ENCODE measurements around the gene KIF9. TPM values are rescaled to one million over a fixed set of nuclear protein-coding genes. Genes with fewer than 3 reads are reported as not detected.

Gene KIF9
- total RNA-seq, 2 experiments from 2014 or later = 8.3 to 8.8 TPM

DNA sequence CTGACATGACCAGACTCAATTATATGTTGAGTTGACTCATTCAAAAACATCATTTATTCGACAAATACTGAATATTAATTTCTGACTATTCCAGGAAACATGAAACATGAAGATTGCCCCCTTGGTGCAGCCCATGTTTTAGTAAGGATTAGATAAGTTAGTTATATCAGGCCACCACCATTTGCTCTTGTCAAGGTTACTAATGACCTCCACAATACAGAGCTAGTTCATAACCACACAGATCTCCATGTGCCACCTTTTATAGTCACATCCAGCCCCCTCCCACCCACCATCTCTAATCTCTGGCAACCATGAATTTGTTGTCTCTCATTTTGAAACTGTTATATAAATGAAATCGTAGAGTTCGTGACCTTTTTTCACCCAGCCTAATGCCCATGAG is 15.8 kb upstream of the KIF9 start:
- Mint-ChIP-seq H3K27me3 (no peaks in the 10 kb centered on the region), H3K9me3 (no peaks in the 10 kb centered on the region), H3K4me1 (ENCODE audit: low read depth) (peaks cover 38% of the 10 kb centered on the region), H3K36me3 (ENCODE audit: low read depth) (peaks cover 30% of the 10 kb centered on the region), H3K27ac (no peak overlapping the region), H3K4me3 (no peak overlapping the region)
- intact Hi-C loops (cut with micrococcal nuclease) = no loop called here
- ChIA-PET POLR2A (interaction anchor here (1.0 kb wide), 1 partner anchor 11 kb away, joined by 3 read pairs; no protein-coding TSS in a partner anchor), CTCF (interaction anchor here (1.3 to 1.5 kb wide), 2 partner anchors 8 to 26 kb away, joined by 4 read pairs; no protein-coding TSS in a partner anchor)
- no peak for DNase-seq
- no peak for ATAC-seq
- TF ChIP-seq, protein P1, sequence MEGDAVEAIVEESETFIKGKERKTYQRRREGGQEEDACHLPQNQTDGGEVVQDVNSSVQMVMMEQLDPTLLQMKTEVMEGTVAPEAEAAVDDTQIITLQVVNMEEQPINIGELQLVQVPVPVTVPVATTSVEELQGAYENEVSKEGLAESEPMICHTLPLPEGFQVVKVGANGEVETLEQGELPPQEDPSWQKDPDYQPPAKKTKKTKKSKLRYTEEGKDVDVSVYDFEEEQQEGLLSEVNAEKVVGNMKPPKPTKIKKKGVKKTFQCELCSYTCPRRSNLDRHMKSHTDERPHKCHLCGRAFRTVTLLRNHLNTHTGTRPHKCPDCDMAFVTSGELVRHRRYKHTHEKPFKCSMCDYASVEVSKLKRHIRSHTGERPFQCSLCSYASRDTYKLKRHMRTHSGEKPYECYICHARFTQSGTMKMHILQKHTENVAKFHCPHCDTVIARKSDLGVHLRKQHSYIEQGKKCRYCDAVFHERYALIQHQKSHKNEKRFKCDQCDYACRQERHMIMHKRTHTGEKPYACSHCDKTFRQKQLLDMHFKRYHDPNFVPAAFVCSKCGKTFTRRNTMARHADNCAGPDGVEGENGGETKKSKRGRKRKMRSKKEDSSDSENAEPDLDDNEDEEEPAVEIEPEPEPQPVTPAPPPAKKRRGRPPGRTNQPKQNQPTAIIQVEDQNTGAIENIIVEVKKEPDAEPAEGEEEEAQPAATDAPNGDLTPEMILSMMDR (IDR thresholded peaks at IDR 0.05) = no peak

DNA sequence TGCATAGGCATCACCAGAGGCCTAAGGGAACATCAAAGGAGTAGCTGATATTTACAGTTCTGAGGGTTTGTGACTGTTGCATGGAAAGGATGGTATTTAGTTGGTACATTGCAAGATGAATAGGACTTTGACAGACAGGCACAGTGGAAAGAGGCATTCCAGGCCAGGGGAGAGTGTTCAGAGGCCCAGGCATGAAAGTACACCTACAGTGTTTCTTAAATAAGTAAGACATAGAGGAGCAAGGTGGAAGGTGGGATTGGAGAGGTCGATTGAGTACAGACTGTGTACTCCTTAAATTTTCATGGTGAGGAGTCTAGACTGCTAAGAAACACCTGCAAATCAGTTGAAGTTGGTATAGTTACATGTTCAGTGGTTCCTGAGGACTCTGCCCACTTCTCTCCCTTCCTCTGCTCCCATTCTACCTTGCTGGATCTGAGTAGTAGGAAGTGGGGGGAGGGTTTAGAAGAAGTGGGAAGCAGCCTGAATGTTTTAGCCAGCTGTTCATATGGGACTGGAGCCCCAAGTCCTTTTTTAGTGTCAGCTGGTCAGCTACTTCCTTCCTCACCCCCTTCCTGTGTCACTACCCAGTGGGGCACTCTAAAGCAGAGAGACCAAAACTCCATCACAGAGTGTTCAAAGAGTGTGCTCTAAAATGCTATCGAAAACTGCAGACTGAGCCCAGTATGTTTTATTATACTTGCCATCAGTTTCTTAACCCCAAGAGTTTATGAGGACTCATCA is 14.1 kb upstream of the KIF9 start:
- Mint-ChIP-seq H3K36me3 (ENCODE audit: low read depth) (peaks cover 19% of the 10 kb centered on the region), H3K9me3 (no peaks in the 10 kb centered on the region), H3K4me1 (ENCODE audit: low read depth) (peaks cover 33% of the 10 kb centered on the region), H3K27me3 (no peaks in the 10 kb centered on the region), H3K4me3 (no peak overlapping the region), H3K27ac (no peak overlapping the region)
- TF ChIP-seq, protein P1 (IDR thresholded peaks at IDR 0.05) = no peak
- ChIA-PET POLR2A (interaction anchor here (1.6 kb wide), 1 partner anchor 13 kb away, joined by 6 read pairs; the partner anchor contains the start of gene KLHL18), CTCF (interaction anchor here (1.3 kb wide), 1 partner anchor 8 kb away, joined by 4 read pairs; no protein-coding TSS in a partner anchor)
- DNase-seq (no peak), ATAC-seq (no peak)
- intact Hi-C loops (cut with micrococcal nuclease) = no loop called here

DNA sequence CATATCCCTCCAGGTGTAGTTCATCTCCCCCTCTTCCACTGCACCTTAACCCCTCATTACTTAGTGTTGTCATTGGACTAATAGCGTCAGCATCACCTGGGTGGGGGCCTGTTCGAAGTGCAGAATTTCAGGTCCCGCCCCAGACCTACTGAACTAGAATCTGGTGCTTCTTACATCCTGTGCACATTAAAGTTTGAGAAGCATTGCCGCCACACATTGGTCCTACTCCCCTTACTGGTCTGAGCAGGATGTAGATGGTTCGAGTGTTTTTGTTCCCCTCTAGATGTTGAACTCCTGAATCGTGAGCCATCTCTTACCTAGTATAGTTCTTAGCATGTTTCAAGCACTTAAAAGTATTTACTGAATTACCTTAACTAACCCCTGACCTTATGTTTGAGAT is 13.4 kb upstream of the KIF9 start:
- ATAC-seq = peak; percentile 39
- TF ChIP-seq, protein P1 (IDR thresholded peaks at IDR 0.05) = no peak
- Mint-ChIP-seq H3K36me3 (ENCODE audit: low read depth) (peaks cover 13% of the 10 kb centered on the region), H3K4me3 (no peak overlapping the region), H3K27me3 (no peaks in the 10 kb centered on the region), H3K9me3 (no peaks in the 10 kb centered on the region), H3K27ac (no peak overlapping the region), H3K4me1 (ENCODE audit: low read depth) (peaks cover 33% of the 10 kb centered on the region)
- no peak for DNase-seq
- ChIA-PET CTCF (no interaction called here), POLR2A (interaction anchor here (0.6 kb wide), 1 partner anchor 93 kb away, joined by 3 read pairs; no protein-coding TSS in a partner anchor)
- intact Hi-C loops (cut with micrococcal nuclease) = no loop called here

DNA sequence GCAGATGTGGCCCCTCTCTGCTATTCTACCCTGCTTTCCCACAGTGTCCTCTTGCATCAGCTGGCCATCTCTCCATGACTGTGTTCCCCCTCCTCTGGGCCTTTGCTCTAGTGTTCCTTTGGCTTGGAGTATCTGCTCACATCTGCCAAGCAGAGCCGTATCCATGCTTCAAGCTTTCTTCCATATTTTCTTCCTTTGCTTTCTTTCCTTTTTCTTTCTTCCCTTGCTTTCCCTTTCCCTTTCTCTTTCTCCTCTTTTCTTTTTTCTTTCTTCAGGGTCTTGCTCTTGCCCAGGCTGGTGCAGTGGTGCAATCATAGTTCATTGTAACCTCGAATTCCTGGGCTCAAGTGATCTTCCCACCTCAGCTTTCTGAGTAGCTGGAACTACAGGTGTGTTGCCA is 12.7 kb upstream of the KIF9 start:
- Mint-ChIP-seq H3K4me1 (ENCODE audit: low read depth) (peaks cover 36% of the 10 kb centered on the region), H3K36me3 (ENCODE audit: low read depth) (peaks cover 18% of the 10 kb centered on the region), H3K27ac (no peak overlapping the region), H3K9me3 (no peaks in the 10 kb centered on the region), H3K4me3 (no peak overlapping the region), H3K27me3 (no peaks in the 10 kb centered on the region)
- ATAC-seq (no peak), DNase-seq (no peak)
- intact Hi-C loops (cut with micrococcal nuclease) = no loop called here
- ChIA-PET POLR2A (interaction anchor here (0.6 to 1.1 kb wide), 2 partner anchors 8 to 93 kb away, joined by 3 read pairs; no protein-coding TSS in a partner anchor), CTCF (interaction anchor here (1.2 kb wide), 1 partner anchor 29 kb away, joined by 4 read pairs; no protein-coding TSS in a partner anchor)
- TF ChIP-seq, protein P1 (IDR thresholded peaks at IDR 0.05) = no peak

DNA sequence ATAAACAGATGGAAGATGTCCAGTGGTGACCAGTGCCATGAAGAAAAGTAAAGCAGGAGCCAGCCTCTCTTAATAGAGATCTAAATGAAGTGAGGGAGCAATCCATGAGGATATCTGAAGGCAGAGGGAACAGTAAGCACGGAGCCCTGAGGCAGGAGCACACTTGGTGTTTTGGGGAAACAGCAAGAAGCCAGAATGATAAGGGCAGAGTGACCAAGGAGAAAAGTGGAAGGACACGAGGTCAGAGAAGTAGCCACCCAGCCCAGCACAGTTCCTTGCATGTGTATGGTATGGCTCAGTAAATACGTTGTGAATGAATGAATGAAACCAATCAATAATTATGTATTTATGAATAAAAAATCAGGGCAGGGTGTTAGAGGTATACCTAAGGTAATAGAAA is 11.8 kb upstream of the KIF9 start:
- no peak for DNase-seq
- Mint-ChIP-seq H3K4me1 (ENCODE audit: low read depth) (peaks cover 36% of the 10 kb centered on the region), H3K27me3 (no peaks in the 10 kb centered on the region), H3K9me3 (no peaks in the 10 kb centered on the region), H3K36me3 (ENCODE audit: low read depth) (peaks cover 20% of the 10 kb centered on the region), H3K4me3 (no peak overlapping the region), H3K27ac (no peak overlapping the region)
- intact Hi-C loops (cut with micrococcal nuclease) = no loop called here
- ChIA-PET CTCF (interaction anchor here (1.2 kb wide), 1 partner anchor 29 kb away, joined by 4 read pairs; no protein-coding TSS in a partner anchor), POLR2A (interaction anchor here (1.1 to 1.4 kb wide), 2 partner anchors 9 to 11 kb away, joined by 3 to 5 read pairs; partner anchors contain the start of gene KLHL18)
- TF ChIP-seq, protein P1 (IDR thresholded peaks at IDR 0.05) = no peak
- no peak for ATAC-seq

Data from activated CD8-positive, alpha-beta T cell treated with anti-CD3 and anti-CD28 coated beads for 36 hours (primary cell).